Parathyroid adenoma (tissue), 2 donors: Measurements from ENCODE around the gene LGALS9C.
"Not testable (repeated sequence)": the region's sequence is repeated elsewhere in the genome, so short reads cannot be mapped to it uniquely, and the experiment has no call there.

Source experiments
- H2AFZ ChIP-seq: fragments of 300-600 bp; sonication (generic); one replicate; pipeline ENCODE4 v1.7.0; 2017; ENCODE audit warnings: antibody characterized with exemption, mild to moderate bottlenecking
- H3K27ac ChIP-seq: fragments of 300-600 bp; sonication (generic); one replicate; pipeline ENCODE4 v1.7.0; 2017
- H3K27me3 ChIP-seq: fragments of 300-600 bp; sonication (generic); one replicate; pipeline ENCODE4 v1.7.0; 2017; ENCODE audit warnings: low read length; ENCODE audit not compliant: control insufficient read depth, insufficient read depth
- H3K36me3 ChIP-seq: fragments of 300-600 bp; sonication (generic); one replicate; pipeline ENCODE4 v1.7.0; 2017; ENCODE audit warnings: low read length; ENCODE audit not compliant: control insufficient read depth, insufficient read depth
- H3K4me1 ChIP-seq: fragments of 300-600 bp; sonication (generic); one replicate; pipeline ENCODE4 v1.7.0; 2017; ENCODE audit warnings: control low read depth
- H3K4me2 ChIP-seq: fragments of 300-600 bp; sonication (generic); one replicate; pipeline ENCODE4 v1.7.0; 2017; ENCODE audit warnings: low read length
- H3K4me3 ChIP-seq: fragments of 300-600 bp; sonication (generic); one replicate; pipeline ENCODE4 v1.7.0; 2017; ENCODE audit warnings: low read depth, low read length
- H3K79me2 ChIP-seq: fragments of 300-600 bp; sonication (generic); one replicate; pipeline ENCODE4 v1.7.0; 2017; ENCODE audit warnings: control low read depth
- H3K9ac ChIP-seq: fragments of 300-600 bp; sonication (generic); one replicate; pipeline ENCODE4 v1.7.0; 2017; ENCODE audit warnings: mild to moderate bottlenecking
- H3K9me3 ChIP-seq: fragments of 300-600 bp; sonication (generic); one replicate; pipeline ENCODE4 v1.7.0; 2017; ENCODE audit warnings: low read length; ENCODE audit not compliant: control insufficient read depth
- donor health status: primary hyperparathyroidism.

The LGALS9C gene

GRCh38 chr17:18530405-18530804, 53.8 kb downstream of the LGALS9C start:
- H3K4me2 ChIP-seq, H3K27me3 ChIP-seq, H3K9ac ChIP-seq, H2AFZ ChIP-seq, H3K9me3 ChIP-seq, H3K36me3 ChIP-seq, H3K4me1 ChIP-seq, H3K4me3 ChIP-seq, H3K79me2 ChIP-seq, H3K27ac ChIP-seq: not testable (repeated sequence)

- not testable (repeated sequence) for H3K4me1 ChIP-seq, H3K27ac ChIP-seq, H3K4me3 ChIP-seq, H3K36me3 ChIP-seq, H3K9me3 ChIP-seq, H3K27me3 ChIP-seq, H3K9ac ChIP-seq, H3K79me2 ChIP-seq, H2AFZ ChIP-seq, H3K4me2 ChIP-seq
These were observed 65.6 kb downstream of the LGALS9C start for GRCh38 chr17:18542234-18542633.

GRCh38 chr17:18542907-18543306, 66.3 kb downstream of the LGALS9C start:
- not testable (repeated sequence) for H3K4me3 ChIP-seq, H3K4me2 ChIP-seq, H3K27me3 ChIP-seq, H3K4me1 ChIP-seq, H3K79me2 ChIP-seq, H3K9me3 ChIP-seq, H3K27ac ChIP-seq, H3K9ac ChIP-seq, H2AFZ ChIP-seq, H3K36me3 ChIP-seq
